ENCODE data around the gene DYNLRB1.
"Not testable (repeated sequence)": the region's sequence is repeated elsewhere in the genome, so short reads cannot be mapped to it uniquely, and the experiment has no call there.

DYNLRB1 gene

GRCh38 chr20:34516247-34517113 lies at the start of gene DYNLRB1:
TSS of gene DYNLRB1 (plus strand) at chr20:34516422. CDS start at chr20:34516459, 37 bp downstream.
- DNase-seq: peak; percentile 96 to 97

- no peak for DNase-seq
Measured at GRCh38 chr20:34468951-34469350, 47.3 kb upstream of the DYNLRB1 start.

- no peak for DNase-seq
Measured at GRCh38 chr20:34472246-34472925, 43.8 kb upstream of the DYNLRB1 start.

GRCh38 chr20:34473262-34473883 lies 42.8 kb upstream of the DYNLRB1 start:
- DNase-seq: peak; percentile 44 to 56

GRCh38 chr20:34475979-34476736 lies 40.1 kb upstream of the DYNLRB1 start:
- DNase-seq: peak; percentile 46 to 56

- no peak for DNase-seq
Measured at GRCh38 chr20:34479627-34480026, 36.6 kb upstream of the DYNLRB1 start.

GRCh38 chr20:34482154-34482553 lies 34.1 kb upstream of the DYNLRB1 start:
- DNase-seq: not testable (repeated sequence)

- DNase-seq: not testable (repeated sequence)
Measured at GRCh38 chr20:34483585-34484220, 32.5 kb upstream of the DYNLRB1 start.

GRCh38 chr20:34485068-34485634 lies 31.1 kb upstream of the DYNLRB1 start:
- DNase-seq: no peak

- no peak for DNase-seq
Measured at GRCh38 chr20:34491226-34491931, 24.8 kb upstream of the DYNLRB1 start.

- DNase-seq: no peak
Measured at GRCh38 chr20:34491932-34492509, 24.2 kb upstream of the DYNLRB1 start.

GRCh38 chr20:34493646-34494045 lies 22.6 kb upstream of the DYNLRB1 start:
- no peak for DNase-seq

GRCh38 chr20:34495307-34495706 lies 20.9 kb upstream of the DYNLRB1 start:
- DNase-seq: no peak

GRCh38 chr20:34495916-34496315 lies 20.3 kb upstream of the DYNLRB1 start:
- DNase-seq: no peak

GRCh38 chr20:34497596-34497995 lies 18.6 kb upstream of the DYNLRB1 start:
- not testable (repeated sequence) for DNase-seq

GRCh38 chr20:34500823-34501222 lies 15.4 kb upstream of the DYNLRB1 start:
- DNase-seq: no peak

- DNase-seq: no peak
Measured at GRCh38 chr20:34506480-34506879, 9.7 kb upstream of the DYNLRB1 start.

- no peak for DNase-seq
Measured at GRCh38 chr20:34507702-34508413, 8.4 kb upstream of the DYNLRB1 start.

GRCh38 chr20:34510575-34510974 lies 5.6 kb upstream of the DYNLRB1 start:
- DNase-seq: no peak

- no peak for DNase-seq
Measured at GRCh38 chr20:34511891-34512265, 4.3 kb upstream of the DYNLRB1 start.
